NB4 (cell line): ENCODE data around the gene UMOD.

ENCODE experiments used
- DNase-seq: peaks from one replicate; pipeline ENCODE4 v3.0.0; 2010; ENCODE audit warnings: low read depth
- H3K4me3 ChIP-seq: one replicate; pipeline ENCODE4 v1.5.1; 2011; ENCODE audit warnings: mild to moderate bottlenecking, low read depth, low read length, moderate library complexity
- CTCF ChIP-seq: IDR thresholded peaks from one replicate; pipeline ENCODE4 v1.5.1; 2012; ENCODE audit warnings: low read depth, low read length
- MYC ChIP-seq: IDR thresholded peaks from 2 replicates; pipeline ENCODE4 v1.6.1; 2011; ENCODE audit warnings: low read depth, low read length
- POLR2A ChIP-seq: IDR thresholded peaks from 2 replicates; pipeline ENCODE4 v1.6.1; 2011; ENCODE audit warnings: mild to moderate bottlenecking; ENCODE audit not compliant: insufficient read length; ENCODE audit errors: extremely low read depth
- TF ChIP-seq, protein P1 (sequence below): IDR thresholded peaks from 2 replicates; pipeline ENCODE4 v1.6.1; 2011; ENCODE audit warnings: low read depth, low read length

Gene UMOD

DNA sequence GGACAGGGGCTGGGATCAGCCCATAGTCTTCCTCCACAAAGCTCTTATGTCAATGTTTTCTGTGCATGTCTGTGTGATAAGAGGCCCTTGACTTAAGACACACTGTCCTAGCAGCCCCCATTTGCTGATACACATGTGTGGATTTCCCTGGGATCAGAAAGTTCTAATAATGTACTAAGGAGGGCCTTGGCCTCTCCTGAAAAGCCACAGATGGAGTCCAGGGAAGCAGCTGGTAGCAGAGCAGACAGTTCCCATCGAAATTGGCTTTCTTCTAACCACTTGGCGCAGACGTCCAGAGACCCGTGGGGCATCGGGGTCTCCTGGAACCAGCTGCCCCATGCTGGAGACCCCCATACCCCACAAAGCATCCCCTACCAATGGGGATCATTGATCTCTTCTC is 20.9 kb downstream of the UMOD start:
- H3K4me3 ChIP-seq, result no peak overlapping the region
- DNase-seq, result no peak
- TF ChIP-seq CTCF, result no peak
- TF ChIP-seq, protein P1, sequence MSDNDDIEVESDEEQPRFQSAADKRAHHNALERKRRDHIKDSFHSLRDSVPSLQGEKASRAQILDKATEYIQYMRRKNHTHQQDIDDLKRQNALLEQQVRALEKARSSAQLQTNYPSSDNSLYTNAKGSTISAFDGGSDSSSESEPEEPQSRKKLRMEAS, result no peak
- no peak for TF ChIP-seq POLR2A
- TF ChIP-seq MYC, result no peak

DNA sequence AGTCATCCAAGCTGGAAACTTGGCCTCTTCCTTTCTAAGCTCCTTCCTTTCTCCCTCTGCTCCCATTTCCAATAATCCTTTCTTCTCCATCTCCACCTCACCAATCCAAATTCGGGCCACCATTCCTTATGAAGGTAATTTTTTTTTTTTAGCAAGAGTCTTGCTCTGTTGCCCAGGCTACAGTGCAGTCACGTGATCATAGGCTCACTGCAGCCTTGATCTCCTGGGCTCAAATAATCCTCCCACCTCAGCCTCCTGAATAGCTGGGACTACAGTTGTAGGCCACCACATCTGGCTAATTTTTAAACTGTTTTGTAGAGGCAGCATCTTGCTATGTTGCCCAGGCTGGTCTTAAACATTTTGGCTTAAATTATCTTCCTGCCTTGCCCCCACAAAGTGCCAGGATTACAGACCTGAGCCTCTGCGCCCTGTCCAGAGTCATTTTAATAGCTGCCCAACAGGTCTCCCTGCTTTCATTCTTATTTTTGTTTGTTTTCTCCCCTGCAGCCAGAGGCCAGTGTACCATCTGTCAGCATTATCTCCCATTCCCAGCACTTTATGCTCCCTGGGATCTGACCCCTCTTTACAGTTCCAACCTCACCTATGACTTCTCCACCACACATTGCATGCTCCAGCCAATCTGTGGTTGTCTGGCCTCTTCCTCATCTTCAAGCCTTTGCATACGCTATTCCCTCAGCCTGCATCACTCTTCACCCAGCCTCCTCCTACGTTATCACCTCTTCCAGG is 22.9 kb downstream of the UMOD start:
- no peak overlapping the region for H3K4me3 ChIP-seq
- DNase-seq, result no peak
- TF ChIP-seq, protein P1, result no peak
- TF ChIP-seq CTCF (no peak), POLR2A (no peak), MYC (no peak)

GRCh38 chr16:20327444-20328041 is 25.0 kb downstream of the UMOD start, which contains the start of gene GP2:
Gene GP2 (minus strand): TSS chr16:20327513. CDS start chr16:20326431, 1,082 bp downstream.
- no peak for TF ChIP-seq CTCF
- no peak for TF ChIP-seq MYC
- TF ChIP-seq POLR2A, result no peak
- TF ChIP-seq, protein P1, result no peak
- H3K4me3 ChIP-seq, result no peak within 1 kb of the TSS
- DNase-seq, result no peak

GRCh38 chr16:20326321-20326720 is 26.2 kb downstream of the UMOD start:
- no peak overlapping the region for H3K4me3 ChIP-seq
- no peak for DNase-seq
- TF ChIP-seq POLR2A (no peak), MYC (no peak), CTCF (no peak)
- TF ChIP-seq, protein P1, result no peak

- TF ChIP-seq MYC (no peak), POLR2A (no peak)
- DNase-seq, result no peak
- H3K4me3 ChIP-seq, result no peak overlapping the region
Measured at GRCh38 chr16:20325005-20325404, 27.5 kb downstream of the UMOD start.

- DNase-seq, result no peak
- no peak for TF ChIP-seq CTCF
- H3K4me3 ChIP-seq, result no peak overlapping the region
Measured at GRCh38 chr16:20323591-20324117, 28.9 kb downstream of the UMOD start.
